Tibial artery (tissue), 4 donors: ENCODE results near the gene BTRC.
"Not testable (repeated sequence)": the region's sequence is repeated elsewhere in the genome, so short reads cannot be mapped to it uniquely, and the experiment has no call there.

Experiments
- DNase-seq, 2 donors: peaks; one replicate each; pipeline ENCODE4 v3.0.0-alpha.2; 2019
- H3K27ac ChIP-seq, 2 donors: fragments of 200-600 bp; sonication (generic) in 1 of 2; 1 replicate in 1 of 2; 2 replicates in 1 of 2; pipeline ENCODE4 v1.5.1; 2018 to 2019; ENCODE audit warnings: mild to moderate bottlenecking in 1 of 2
- H3K27me3 ChIP-seq, 2 donors: fragments of 200-600 bp; sonication (generic) in 1 of 2; one replicate each; pipeline versions ENCODE4 v1.5.1 to v1.6.0; 2016 to 2019
- H3K36me3 ChIP-seq, 3 donors: fragments of 200-600 bp; sonication (generic) in 2 of 3; one replicate each; pipeline ENCODE4 v1.5.1; 2016 to 2019; ENCODE audit warnings: mild to moderate bottlenecking in 2 of 3
- H3K4me1 ChIP-seq, 4 donors: fragments of 200-600 bp; sonication (generic) in 2 of 4; 1 replicate in 3 of 4; 2 replicates in 1 of 4; pipeline ENCODE4 v1.5.1; 2016 to 2019
- H3K4me3 ChIP-seq, 2 donors: fragments of 200-600 bp; sonication (generic) in 1 of 2; 1 replicate in 1 of 2; 2 replicates in 1 of 2; pipeline ENCODE4 v1.5.1; 2018 to 2019; ENCODE audit warnings: mild to moderate bottlenecking in 2 of 2
- H3K9me3 ChIP-seq, 3 donors: fragments of 200-600 bp; sonication (generic) in 1 of 3; one replicate each; pipeline ENCODE4 v1.5.1; 2016 to 2019
- CTCF ChIP-seq, 2 experiments: fragments of 200-600 bp in 1 of 2; fragments of 450-650 bp in 1 of 2; IDR thresholded peaks; one replicate each; pipeline ENCODE4 v1.5.1; 2017 to 2019; ENCODE audit warnings: antibody characterized with exemption in 2 of 2, mild to moderate bottlenecking in 1 of 2, moderate library complexity in 1 of 2
- intact Hi-C: fragments of 100-400 bp; cut with DNase I; formaldehyde crosslinking; loops from one replicate; pipeline ENCODE4 v1.15.0; 2023; ENCODE audit warnings: low total_unique reads

The BTRC gene

GRCh38 chr10:101379663-101380352, 25.8 kb downstream of the BTRC start:
- intact Hi-C loops: no loop called here
- Histone ChIP-seq H3K27ac (no peak overlapping the region), H3K36me3 (no peaks in the 10 kb centered on the region), H3K9me3 (no peaks in the 10 kb centered on the region), H3K4me1 (peaks cover 0 to 4% (median 2%) of the 10 kb centered on the region in 4 donors), H3K27me3 (no peaks in the 10 kb centered on the region), H3K4me3 (no peak overlapping the region)
- no peak for TF ChIP-seq CTCF (IDR thresholded peaks at IDR 0.05)
- DNase-seq: no peak

GRCh38 chr10:101380353-101381017, 26.5 kb downstream of the BTRC start:
- Histone ChIP-seq H3K27ac (no peak overlapping the region), H3K4me3 (no peak overlapping the region), H3K9me3 (no peaks in the 10 kb centered on the region), H3K36me3 (no peaks in the 10 kb centered on the region), H3K4me1 (peaks cover 0 to 4% (median 2%) of the 10 kb centered on the region in 4 donors), H3K27me3 (no peaks in the 10 kb centered on the region)
- no peak for DNase-seq
- no peak for TF ChIP-seq CTCF (IDR thresholded peaks at IDR 0.05)
- intact Hi-C loops: no loop called here

- Histone ChIP-seq H3K27me3 (no peaks in the 10 kb centered on the region), H3K9me3 (no peaks in the 10 kb centered on the region), H3K36me3 (no peaks in the 10 kb centered on the region), H3K4me3 (no peak overlapping the region), H3K27ac (no peak overlapping the region), H3K4me1 (peaks cover 0 to 15% (median 3%) of the 10 kb centered on the region in 4 donors)
- TF ChIP-seq CTCF (IDR thresholded peaks at IDR 0.05): no peak
- intact Hi-C loops: no loop called here
- no peak for DNase-seq
These were observed 32.1 kb downstream of the BTRC start for GRCh38 chr10:101385866-101386658.

GRCh38 chr10:101386659-101387259, 32.8 kb downstream of the BTRC start:
- TF ChIP-seq CTCF (IDR thresholded peaks at IDR 0.05): no peak
- H3K36me3 ChIP-seq: no peaks in the 10 kb centered on the region
- no peaks in the 10 kb centered on the region for H3K9me3 ChIP-seq
- no peak for DNase-seq
- H3K4me3 ChIP-seq: no peak overlapping the region
- no peak overlapping the region for H3K27ac ChIP-seq
- peaks cover 0 to 15% (median 3%) of the 10 kb centered on the region in 4 donors for H3K4me1 ChIP-seq
- no peaks in the 10 kb centered on the region for H3K27me3 ChIP-seq
- intact Hi-C loops: no loop called here

GRCh38 chr10:101388676-101389276, 34.8 kb downstream of the BTRC start:
- Histone ChIP-seq H3K4me3 (no peak overlapping the region), H3K27ac (no peak overlapping the region), H3K4me1 (peaks cover 0 to 15% (median 3%) of the 10 kb centered on the region in 4 donors), H3K27me3 (no peaks in the 10 kb centered on the region), H3K36me3 (no peaks in the 10 kb centered on the region), H3K9me3 (no peaks in the 10 kb centered on the region)
- DNase-seq: no peak
- intact Hi-C loops: no loop called here
- TF ChIP-seq CTCF (IDR thresholded peaks at IDR 0.05): no peak

- H3K27ac ChIP-seq, intact Hi-C loops, H3K27me3 ChIP-seq: not testable (repeated sequence)
These were observed 35.6 kb downstream of the BTRC start for GRCh38 chr10:101389532-101389931.

More at GRCh38 chr10:101389532-101389931, 35.6 kb downstream of the BTRC start:
- H3K9me3 ChIP-seq, H3K4me3 ChIP-seq, H3K36me3 ChIP-seq, DNase-seq: not testable (repeated sequence)
- peaks cover 0 to 12% (median 3%) of the 10 kb centered on the region in 4 donors for H3K4me1 ChIP-seq
